ENCODE results near the gene CIDEB.

GRCh38 chr14:24260026-24260779, 47.6 kb downstream of the CIDEB start:
- TF ChIP-seq, protein P1, sequence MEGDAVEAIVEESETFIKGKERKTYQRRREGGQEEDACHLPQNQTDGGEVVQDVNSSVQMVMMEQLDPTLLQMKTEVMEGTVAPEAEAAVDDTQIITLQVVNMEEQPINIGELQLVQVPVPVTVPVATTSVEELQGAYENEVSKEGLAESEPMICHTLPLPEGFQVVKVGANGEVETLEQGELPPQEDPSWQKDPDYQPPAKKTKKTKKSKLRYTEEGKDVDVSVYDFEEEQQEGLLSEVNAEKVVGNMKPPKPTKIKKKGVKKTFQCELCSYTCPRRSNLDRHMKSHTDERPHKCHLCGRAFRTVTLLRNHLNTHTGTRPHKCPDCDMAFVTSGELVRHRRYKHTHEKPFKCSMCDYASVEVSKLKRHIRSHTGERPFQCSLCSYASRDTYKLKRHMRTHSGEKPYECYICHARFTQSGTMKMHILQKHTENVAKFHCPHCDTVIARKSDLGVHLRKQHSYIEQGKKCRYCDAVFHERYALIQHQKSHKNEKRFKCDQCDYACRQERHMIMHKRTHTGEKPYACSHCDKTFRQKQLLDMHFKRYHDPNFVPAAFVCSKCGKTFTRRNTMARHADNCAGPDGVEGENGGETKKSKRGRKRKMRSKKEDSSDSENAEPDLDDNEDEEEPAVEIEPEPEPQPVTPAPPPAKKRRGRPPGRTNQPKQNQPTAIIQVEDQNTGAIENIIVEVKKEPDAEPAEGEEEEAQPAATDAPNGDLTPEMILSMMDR (IDR thresholded peaks at IDR 0.05) = no peak
- no peak for TF ChIP-seq POLR2A (IDR thresholded peaks at IDR 0.05)

Data from body of pancreas (tissue), 4 donors.